Measurements from ENCODE around the gene LRRN3. TPM values are rescaled to one million over a fixed set of nuclear protein-coding genes. Genes with fewer than 3 reads are reported as not detected.

The LRRN3 gene
- total RNA-seq, 1 experiment from 2014 or later, result not detected

GRCh38 chr7:111159426-111159825, 68.5 kb downstream of the LRRN3 start:
- no peak for DNase-seq (ENCODE audit: extremely low read depth, low read depth)

- no peak for DNase-seq (ENCODE audit: extremely low read depth, low read depth)
Measured at GRCh38 chr7:111160297-111160696, 69.4 kb downstream of the LRRN3 start.

- no peak for DNase-seq (ENCODE audit: extremely low read depth, low read depth)
Measured at GRCh38 chr7:111162692-111163091, 71.8 kb downstream of the LRRN3 start.

GRCh38 chr7:111164442-111164841, 73.5 kb downstream of the LRRN3 start:
- no peak for DNase-seq (ENCODE audit: extremely low read depth, low read depth)

- no peak for DNase-seq (ENCODE audit: extremely low read depth, low read depth)
Measured at GRCh38 chr7:111168182-111168581, 77.3 kb downstream of the LRRN3 start.

- DNase-seq (ENCODE audit: extremely low read depth, low read depth), result no peak
Measured at GRCh38 chr7:111172564-111173257, 81.8 kb downstream of the LRRN3 start.

GRCh38 chr7:111173528-111173927, 82.6 kb downstream of the LRRN3 start:
- DNase-seq (ENCODE audit: extremely low read depth, low read depth), result no peak

- no peak for DNase-seq (ENCODE audit: extremely low read depth, low read depth)
Measured at GRCh38 chr7:111173990-111174389, 83.1 kb downstream of the LRRN3 start.

- no peak for DNase-seq (ENCODE audit: extremely low read depth, low read depth)
Measured at GRCh38 chr7:111174510-111174909, 83.6 kb downstream of the LRRN3 start.

Measured in NCI-H460 (cell line).